Measurements from ENCODE around the gene CTDSP2. TPM values are rescaled to one million over a fixed set of nuclear protein-coding genes. Genes with fewer than 3 reads are reported as not detected.

CTDSP2 gene
- total and polyA plus RNA-seq, 10 of the 15 experiments (the other 5 are each of a cell fraction or from before 2014, with no cell fraction given), result 17.3 to 98.2 (median 54.1) TPM

GRCh38 chr12:57877876-57878275 is 31.3 kb upstream of the CTDSP2 start:
- ChIA-PET POLR2A (no interaction called here), CTCF (interaction anchor here (1.4 to 1.8 kb wide), 2 partner anchors 18 to 45 kb away, joined by 3 to 4 read pairs; no protein-coding TSS in a partner anchor), RAD21 (ENCODE audit: unreplicated experiment) (interaction anchor here (1.7 kb wide), 1 partner anchor 18 kb away, joined by 4 read pairs; no protein-coding TSS in a partner anchor), SMC1A (ENCODE audit: uncharacterized antibody, unreplicated experiment) (interaction anchor here (0.6 to 2.5 kb wide), 6 partner anchors 9 to 35 kb away, joined by 3 to 6 read pairs (median 4); no protein-coding TSS in a partner anchor)
- in situ Hi-C loops (cut with MboI) (no loop called here), intact Hi-C loops (cut with micrococcal nuclease; ENCODE audit: unreplicated experiment) (no loop called here)
- Histone ChIP-seq H3K9me3 (replicated peaks; ENCODE audit: control insufficient read depth, insufficient read depth, low read length) (no peaks in the 10 kb centered on the region; the same call in 2 of the 3 replicates), H3K27me3 (replicated peaks in 1 of 2; ENCODE audit: control insufficient read depth in 2 of 2, insufficient read depth in 2 of 2, low read length in 1 of 2) (no peaks in the 10 kb centered on the region; a peak in 1 of 4 replicates), H3K4me3 (no peak overlapping the region), H3K36me3 (ENCODE audit: control insufficient read depth in 2 of 2, insufficient read depth in 2 of 2, low read length in 1 of 2) (no peaks in the 10 kb centered on the region), H3K9ac (ENCODE audit: control insufficient read depth, insufficient read depth, low read length) (no peak overlapping the region), H3K4me2 (ENCODE audit: control insufficient read depth, insufficient read depth) (no peak overlapping the region), H2AFZ (ENCODE audit: control insufficient read depth, low read depth, low read length) (no peak overlapping the region), H3K27ac (ENCODE audit: control insufficient read depth, insufficient read depth) (no peak overlapping the region), H4K20me1 (ENCODE audit: control insufficient read depth, insufficient read depth) (no peaks in the 10 kb centered on the region), H3K4me1 (ENCODE audit: control insufficient read depth, insufficient read depth, low read length) (peaks cover 6% of the 10 kb centered on the region; the same call in 1 of the 2 replicates), H3K79me2 (ENCODE audit: control insufficient read depth, insufficient read depth, low read length) (no peaks in the 10 kb centered on the region)
- no peak for TF ChIP-seq SUPT20H (IDR thresholded peaks at IDR 0.05; ENCODE audit: borderline replicate concordance, control insufficient read depth, low read depth, low read length)
- no peak for TF ChIP-seq USF1 (IDR thresholded peaks at IDR 0.05; ENCODE audit: borderline replicate concordance, extremely low read length, insufficient read depth, low read depth, low read length)
- no peak for TF ChIP-seq ZZZ3 (IDR thresholded peaks at IDR 0.05; ENCODE audit: control insufficient read depth, insufficient read length, low read depth)
- TF ChIP-seq ZNF217 (IDR thresholded peaks at IDR 0.05), result no peak
- TF ChIP-seq STAT1 (conservative IDR thresholded peaks at IDR 0.05), result no peak
- TF ChIP-seq EGR1 (IDR thresholded peaks at IDR 0.05; ENCODE audit: borderline replicate concordance in 1 of 2, low read depth in 2 of 2, low read length in 2 of 2), result no peak
- no peak for TF ChIP-seq POLR2AphosphoS2 (IDR thresholded peaks at IDR 0.05; ENCODE audit: low read depth, low read length)
- no peak for TF ChIP-seq IRF4 (IDR thresholded peaks at IDR 0.05; ENCODE audit: low read depth, low read length)
- TF ChIP-seq GABPA (IDR thresholded peaks at IDR 0.05; ENCODE audit: low read depth), result no peak
- TF ChIP-seq TARDBP (IDR thresholded peaks at IDR 0.05; ENCODE audit: borderline replicate concordance), result no peak
- TF ChIP-seq ZNF384 (IDR thresholded peaks at IDR 0.05; ENCODE audit: borderline replicate concordance, low read depth, low read length), result no peak
- DNase-seq (ENCODE audit: low read depth, low spot score) (no peak), FAIRE-seq (no peak), ATAC-seq (no peak)
- WGBS (ENCODE audit: insufficient coverage, insufficient replicate concordance, low lambda C conversion rate, missing lambda C conversion rate), result 53% methylated on average over 3 of the region's 3 CpGs
- BruUV-seq (replicated peaks), result no TSS peak
